Kasumi-1 (cell line): ENCODE data around the gene MPO.

Experiments used
- DNase-seq, 2 experiments: peaks; one replicate each; lab custom pipeline; 2025; lab: John Stamatoyannopoulos, UW

The MPO gene

GRCh38 chr17:58280480-58281217 lies at the start of gene MPO:
Gene MPO (minus strand): TSS chr17:58280935. CDS start chr17:58280758, 177 bp downstream.
- DNase-seq = peak; percentile 96 to 98

- peak; percentile 97 to 98 for DNase-seq
Measured at GRCh38 chr17:58329810-58330537, 49.2 kb upstream of the MPO start.

GRCh38 chr17:58329035-58329809 lies 48.5 kb upstream of the MPO start:
- DNase-seq = peak; percentile 97

GRCh38 chr17:58328195-58329034 lies 47.7 kb upstream of the MPO start, which contains the start of gene TSPOAP1:
Gene TSPOAP1 (minus strand): TSS chr17:58328795. CDS start chr17:58327920, 875 bp downstream.
- no peak for DNase-seq

GRCh38 chr17:58327363-58328194 lies 46.8 kb upstream of the MPO start:
- DNase-seq = no peak

- DNase-seq = no peak
Measured at GRCh38 chr17:58326609-58327362, 46.1 kb upstream of the MPO start.

GRCh38 chr17:58325976-58326468 lies 45.3 kb upstream of the MPO start:
- peak in 1 of 2 experiments; percentile 81 for DNase-seq

GRCh38 chr17:58325289-58325726 lies 44.6 kb upstream of the MPO start:
- no peak for DNase-seq

GRCh38 chr17:58324409-58325288 lies 43.9 kb upstream of the MPO start:
- no peak for DNase-seq

- DNase-seq = no peak
Measured at GRCh38 chr17:58324056-58324408, 43.3 kb upstream of the MPO start.

- DNase-seq = no peak
Measured at GRCh38 chr17:58323366-58324055, 42.8 kb upstream of the MPO start.

GRCh38 chr17:58322581-58323185 lies 41.9 kb upstream of the MPO start:
- DNase-seq = no peak

GRCh38 chr17:58321571-58322525 lies 41.1 kb upstream of the MPO start:
- DNase-seq = no peak

GRCh38 chr17:58320570-58321323 lies 40.0 kb upstream of the MPO start:
- no peak for DNase-seq

GRCh38 chr17:58320163-58320558 lies 39.4 kb upstream of the MPO start:
- no peak for DNase-seq
